Measurements from ENCODE around the gene SLC35A3.

SLC35A3 gene

GRCh38 chr1:100076744-100077143 is 106.9 kb downstream of the SLC35A3 start:
- no peak for DNase-seq (ENCODE audit: low read depth)

GRCh38 chr1:100077531-100077930 is 107.7 kb downstream of the SLC35A3 start:
- DNase-seq (ENCODE audit: low read depth) = no peak

GRCh38 chr1:100080331-100080730 is 110.5 kb downstream of the SLC35A3 start:
- DNase-seq (ENCODE audit: low read depth) = no peak

All from fibroblast of the conjunctiva (primary cell).